Neural progenitor cell (in vitro differentiated cells): ENCODE measurements around the gene CMC1.

Experiments used
- CTCF ChIP-seq: fragments of 200-600 bp; sonication (generic); IDR thresholded peaks from 2 replicates; pipeline ENCODE4 v1.5.1; 2017; ENCODE audit warnings: antibody characterized with exemption, mild to moderate bottlenecking
- EZH2 ChIP-seq: fragments of 200-600 bp; sonication (generic); IDR thresholded peaks from 2 replicates; pipeline ENCODE4 v1.6.1; 2017; ENCODE audit warnings: antibody characterized with exemption, mild to moderate bottlenecking, moderate library complexity
- EZH2phosphoT487 ChIP-seq: fragments of 200-600 bp; sonication (generic); IDR thresholded peaks from 2 replicates; pipeline ENCODE4 v1.6.1; 2017; ENCODE audit warnings: antibody characterized with exemption

GRCh38 chr3:28234454-28234853 is 7.0 kb upstream of the CMC1 start:
- TF ChIP-seq CTCF (no peak), EZH2 (no peak), EZH2phosphoT487 (no peak)
